Measurements from ENCODE around the gene RAPGEF5. TPM values are rescaled to one million over a fixed set of nuclear protein-coding genes. Genes with fewer than 3 reads are reported as not detected.
A peak's percentile ranks its signal among the peaks of the same experiment; 100 is the strongest.

Gene RAPGEF5, protein sequence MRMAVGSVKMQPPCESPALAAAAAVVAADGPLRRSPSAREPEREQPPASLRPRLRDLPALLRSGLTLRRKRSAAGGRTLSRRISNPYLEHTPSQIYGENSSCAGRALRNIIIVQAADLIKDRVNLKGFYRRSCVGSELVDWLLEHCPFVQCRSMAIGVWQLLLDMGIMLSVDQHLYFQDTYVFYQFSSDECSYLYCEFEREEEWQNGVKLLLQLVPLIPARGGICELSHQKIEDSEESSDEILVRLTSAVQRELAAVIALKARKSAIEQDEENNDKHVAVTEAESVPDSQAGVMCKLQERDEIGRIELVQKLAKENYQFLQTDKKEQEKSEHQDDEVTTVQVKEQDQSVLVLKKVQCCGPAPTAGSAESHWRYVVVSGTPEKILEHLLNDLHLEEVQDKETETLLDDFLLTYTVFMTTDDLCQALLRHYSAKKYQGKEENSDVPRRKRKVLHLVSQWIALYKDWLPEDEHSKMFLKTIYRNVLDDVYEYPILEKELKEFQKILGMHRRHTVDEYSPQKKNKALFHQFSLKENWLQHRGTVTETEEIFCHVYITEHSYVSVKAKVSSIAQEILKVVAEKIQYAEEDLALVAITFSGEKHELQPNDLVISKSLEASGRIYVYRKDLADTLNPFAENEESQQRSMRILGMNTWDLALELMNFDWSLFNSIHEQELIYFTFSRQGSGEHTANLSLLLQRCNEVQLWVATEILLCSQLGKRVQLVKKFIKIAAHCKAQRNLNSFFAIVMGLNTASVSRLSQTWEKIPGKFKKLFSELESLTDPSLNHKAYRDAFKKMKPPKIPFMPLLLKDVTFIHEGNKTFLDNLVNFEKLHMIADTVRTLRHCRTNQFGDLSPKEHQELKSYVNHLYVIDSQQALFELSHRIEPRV
- total RNA-seq = 0.24 and 0.94 TPM in 2 replicates
- 2.9 TPM for polyA plus RNA-seq (2012)

GRCh38 chr7:22356701-22357310 is at the start of gene RAPGEF5:
RAPGEF5 (minus strand) TSS chr7:22357154; CDS start chr7:22357060, 94 bp downstream.
- DNase-seq (ENCODE audit: low read depth) = no peak

DNA sequence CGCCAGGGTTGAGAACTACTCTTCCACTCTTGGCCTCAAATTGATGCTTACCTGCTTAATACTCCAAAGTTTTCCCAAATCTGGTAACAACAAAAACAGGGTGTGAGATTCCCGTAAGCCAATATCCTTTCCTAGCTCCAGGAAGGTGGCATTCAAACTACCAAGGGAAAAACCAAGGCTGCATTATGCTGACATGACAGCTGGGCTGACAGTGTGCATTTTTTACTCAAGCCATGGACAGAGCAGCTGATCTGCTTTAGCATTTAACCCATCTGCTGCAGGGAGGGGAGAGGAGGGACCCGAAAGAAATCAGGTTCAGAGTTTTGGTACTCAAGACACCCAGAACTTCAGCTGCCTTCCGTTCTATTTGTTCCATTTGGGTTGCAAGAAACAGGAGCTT is 49.8 kb upstream of the RAPGEF5 start:
- DNase-seq (ENCODE audit: low read depth) = peak; percentile 60

- DNase-seq (ENCODE audit: low read depth) = no peak
Observed at GRCh38 chr7:22404421-22405023, 47.6 kb upstream of the RAPGEF5 start.

- DNase-seq (ENCODE audit: low read depth) = no peak
Observed at GRCh38 chr7:22403344-22403743, 46.4 kb upstream of the RAPGEF5 start.

DNA sequence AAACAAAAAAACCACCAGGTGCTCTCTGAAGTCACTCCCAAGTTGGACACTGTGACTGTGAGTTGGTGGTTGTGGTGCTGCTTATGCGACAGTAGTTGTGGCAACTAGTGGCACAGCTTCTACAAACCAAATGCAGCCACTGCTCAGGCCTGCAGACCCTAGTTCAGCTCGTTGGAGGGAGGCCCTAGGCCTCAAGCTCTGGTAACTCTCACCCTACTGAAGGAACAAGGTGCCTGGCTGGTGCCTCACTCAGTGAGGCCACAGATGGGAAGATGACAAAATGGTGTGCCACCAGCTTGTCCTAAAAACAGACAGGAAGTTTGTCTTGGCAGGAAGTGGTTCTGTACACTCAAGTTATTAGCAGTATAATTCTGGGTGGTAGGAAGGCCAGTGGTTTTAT is 45.3 kb upstream of the RAPGEF5 start:
- no peak for DNase-seq (ENCODE audit: low read depth)

- no peak for DNase-seq (ENCODE audit: low read depth)
Observed at GRCh38 chr7:22400936-22401553, 44.1 kb upstream of the RAPGEF5 start.

GRCh38 chr7:22400150-22400814 is 43.3 kb upstream of the RAPGEF5 start:
- no peak for DNase-seq (ENCODE audit: low read depth)

DNA sequence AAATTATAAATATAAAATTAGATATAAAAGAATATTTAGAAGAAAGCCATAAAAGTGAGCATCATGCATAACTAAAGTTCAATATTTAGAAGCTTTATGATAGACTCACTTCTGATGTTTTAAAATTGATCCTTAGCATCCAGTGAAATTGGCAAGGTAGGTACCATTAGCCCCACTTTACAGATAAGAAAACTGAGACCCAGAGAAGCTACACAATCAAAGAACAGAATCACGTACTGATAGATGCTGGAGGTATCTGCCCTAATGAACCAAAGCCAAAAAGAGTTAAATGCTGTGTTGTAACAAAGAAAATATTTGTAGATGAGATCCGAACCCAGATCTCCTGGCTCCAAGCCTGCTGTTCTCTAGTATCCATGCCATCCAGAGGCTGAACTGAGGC is 42.6 kb upstream of the RAPGEF5 start:
- no peak for DNase-seq (ENCODE audit: low read depth)

GRCh38 chr7:22399091-22399490 is 42.1 kb upstream of the RAPGEF5 start:
- no peak for DNase-seq (ENCODE audit: low read depth)

DNA sequence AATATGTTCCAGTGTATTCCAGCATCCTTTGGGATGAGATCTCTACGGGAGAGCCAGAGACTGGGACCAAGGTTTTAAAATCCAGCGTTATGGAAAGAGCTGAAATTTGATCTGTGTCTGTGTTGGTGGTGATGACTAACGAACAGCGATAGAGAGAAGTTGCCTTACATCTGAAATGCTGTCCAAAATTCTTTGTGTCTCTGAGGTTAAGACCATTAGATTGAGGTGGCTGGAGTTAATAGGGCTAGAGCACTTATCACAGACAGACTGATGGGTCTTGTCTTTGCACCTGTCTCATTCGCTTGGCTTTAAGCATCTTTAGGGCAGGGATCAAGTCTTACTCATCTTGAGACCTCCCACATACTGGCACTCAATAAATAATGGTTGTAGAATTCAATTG is 41.0 kb upstream of the RAPGEF5 start:
- DNase-seq (ENCODE audit: low read depth) = peak; percentile 59

DNA sequence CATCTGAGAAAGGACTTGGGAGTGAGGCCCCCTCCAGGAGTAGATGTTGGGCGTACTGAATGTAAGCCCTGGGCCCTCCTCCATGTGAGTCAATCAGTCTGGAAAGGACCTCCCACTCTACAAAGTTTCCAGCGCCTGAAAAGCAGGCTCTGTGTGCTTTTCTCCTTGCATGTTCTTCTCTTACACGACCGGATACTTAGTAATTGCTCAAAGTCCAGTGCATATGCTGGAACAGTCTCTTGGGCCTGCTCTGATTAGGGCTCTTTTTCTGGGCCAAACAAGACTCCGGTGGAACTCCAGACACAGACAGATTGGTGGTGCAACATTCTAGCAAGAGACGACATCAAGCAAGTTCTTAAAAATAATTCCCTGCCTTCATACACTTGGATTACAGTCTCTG is 38.3 kb upstream of the RAPGEF5 start:
- no peak for DNase-seq (ENCODE audit: low read depth)

- DNase-seq (ENCODE audit: low read depth) = no peak
Observed at GRCh38 chr7:22394739-22395138, 37.8 kb upstream of the RAPGEF5 start.

DNA sequence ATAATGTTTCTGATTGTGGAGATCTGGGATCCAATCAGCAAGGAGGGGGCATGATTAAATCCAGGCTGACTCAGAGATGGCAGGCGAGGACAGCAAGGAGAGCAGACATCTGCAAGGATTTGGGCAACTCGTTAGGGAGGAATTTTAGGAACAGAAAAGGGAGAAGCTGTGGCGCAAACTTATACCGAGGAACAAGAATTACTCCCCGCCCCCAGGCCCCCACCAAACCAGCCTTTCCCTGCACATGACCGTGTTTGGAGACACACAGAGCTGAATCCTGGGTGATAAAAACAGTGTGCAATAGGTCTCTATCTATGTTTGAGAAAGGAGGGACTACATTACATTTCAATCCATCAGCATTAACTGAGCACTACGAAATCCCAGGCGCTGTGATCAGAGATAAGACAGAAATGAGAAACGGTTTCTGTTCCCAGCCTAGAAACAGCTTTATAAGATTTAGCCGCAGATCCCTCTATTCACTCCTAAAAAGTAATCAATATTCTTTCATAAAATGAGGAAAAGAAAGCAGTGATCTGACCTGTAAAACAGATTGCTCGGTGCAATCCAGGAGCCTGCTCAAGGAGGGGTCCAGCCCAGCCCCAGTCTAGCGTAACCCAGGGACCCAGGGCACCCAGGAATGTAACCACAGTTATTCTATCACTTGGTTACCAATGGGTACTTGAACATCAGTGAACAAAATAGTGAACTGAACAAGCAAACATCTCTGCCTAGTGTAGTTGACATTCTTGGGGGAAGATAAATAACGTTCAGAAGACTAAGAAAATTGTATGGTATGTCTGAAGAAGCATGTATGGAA is 37.2 kb upstream of the RAPGEF5 start:
- no peak for DNase-seq (ENCODE audit: low read depth)

GRCh38 chr7:22390516-22390915 is 33.6 kb upstream of the RAPGEF5 start:
- no peak for DNase-seq (ENCODE audit: low read depth)

GRCh38 chr7:22389892-22390291 is 32.9 kb upstream of the RAPGEF5 start:
- DNase-seq (ENCODE audit: low read depth) = no peak

DNA sequence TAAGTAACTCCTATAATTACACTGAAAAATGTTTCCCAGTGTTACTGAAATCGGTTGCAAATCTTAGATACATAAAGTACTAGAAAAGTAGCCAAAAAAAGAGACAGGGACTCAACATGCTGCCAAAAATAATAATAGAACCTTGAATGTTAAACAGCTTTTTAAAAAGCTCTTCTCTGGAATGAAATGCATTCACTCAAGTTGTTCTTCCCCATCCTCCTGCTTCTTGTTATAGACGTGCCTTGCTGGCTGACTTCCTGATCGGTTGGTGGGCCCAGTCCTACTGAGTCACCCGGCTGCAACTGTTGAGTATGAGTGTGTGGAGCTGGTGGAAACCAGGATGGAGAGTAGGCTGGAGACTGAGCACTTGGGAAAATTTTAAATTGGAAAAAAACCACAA is 30.6 kb upstream of the RAPGEF5 start:
- peak; percentile 36 for DNase-seq (ENCODE audit: low read depth)

DNA sequence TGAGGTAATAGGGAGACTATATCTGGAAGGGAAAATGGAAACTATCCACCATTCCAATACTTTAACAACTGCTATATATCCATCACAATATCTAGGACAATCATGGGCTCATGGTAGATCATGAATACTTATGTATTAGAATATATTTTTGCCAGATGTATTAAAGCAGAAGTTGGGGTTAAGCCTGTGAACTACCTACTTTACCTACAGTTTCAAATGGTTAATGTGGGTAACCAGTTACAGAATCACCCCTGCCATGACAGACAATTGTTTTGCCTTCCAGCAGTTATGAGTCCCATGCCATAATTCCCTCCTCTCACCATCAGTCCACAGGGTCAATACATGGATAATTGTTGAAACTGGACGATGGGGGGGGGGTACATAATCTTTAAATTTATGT is 29.9 kb upstream of the RAPGEF5 start:
- no peak for DNase-seq (ENCODE audit: low read depth)

DNA sequence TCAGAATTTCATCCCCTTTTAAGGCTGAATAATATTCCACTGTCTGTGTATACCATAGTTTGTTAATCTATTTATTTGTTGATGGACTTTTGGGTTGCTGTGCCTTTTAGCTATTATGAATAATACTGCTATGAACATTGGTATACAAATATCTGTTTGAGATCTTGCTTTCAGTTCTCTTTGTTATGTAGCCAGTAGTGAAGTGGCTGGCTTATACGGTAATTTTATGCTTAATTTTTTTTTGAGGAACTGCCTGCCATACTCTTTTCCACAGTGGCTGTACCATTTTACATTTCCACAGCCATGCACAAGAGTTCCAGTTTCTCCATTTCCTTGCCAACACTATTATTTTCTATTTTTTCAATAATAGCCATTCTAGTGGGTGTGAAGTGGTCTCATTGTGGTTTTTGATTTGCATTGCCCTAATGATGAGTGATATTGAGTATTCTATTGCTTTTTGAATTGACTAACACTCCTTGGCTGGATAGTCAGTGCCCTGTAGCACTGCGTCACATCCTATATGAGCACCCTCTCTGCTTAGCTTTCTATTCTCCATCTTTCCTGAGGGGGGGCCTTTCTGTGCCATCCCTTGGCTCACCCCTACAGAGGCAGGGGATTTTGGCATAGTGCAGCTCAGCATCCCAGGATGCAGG is 29.4 kb upstream of the RAPGEF5 start:
- no peak for DNase-seq (ENCODE audit: low read depth)

DNA sequence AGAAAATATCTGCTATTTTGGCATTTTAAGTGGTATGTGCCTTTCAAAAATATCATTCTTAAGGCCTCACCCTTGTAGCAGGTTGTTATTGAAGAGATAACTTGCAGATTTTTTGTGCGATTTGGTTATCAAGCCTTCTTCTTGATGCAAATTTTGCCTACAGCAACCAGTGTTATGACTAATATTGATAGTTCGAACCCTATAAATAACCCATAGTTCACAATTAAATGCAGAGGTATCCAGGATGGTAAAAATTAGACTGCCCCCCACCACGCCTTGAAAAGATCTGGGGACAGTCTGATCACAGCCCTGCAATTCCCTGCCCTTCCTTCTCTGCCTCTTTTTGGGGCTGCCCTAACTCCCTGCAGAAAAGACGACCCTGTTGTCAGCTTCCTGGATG is 28.4 kb upstream of the RAPGEF5 start:
- DNase-seq (ENCODE audit: low read depth) = no peak

Measured in myocyte (in vitro differentiated cells).